ENCODE results near the gene GPR143. TPM values are rescaled to one million over a fixed set of nuclear protein-coding genes. Genes with fewer than 3 reads are reported as not detected.

The GPR143 gene
- polyA plus RNA-seq, 1 donor (not counting 4 experiments of a cell fraction or from before 2014, with no cell fraction given): 0.33 TPM

GRCh38 chrX:9804444-9804843, 38.8 kb upstream of the GPR143 start:
- DNase-seq (ENCODE audit: low read depth, low spot score) (no peak), FAIRE-seq (no peak)
- Histone ChIP-seq H3K4me1 (ENCODE audit: control insufficient read depth, extremely low read depth, insufficient read depth, low read length) (peaks cover 12% of the 10 kb centered on the region), H2AFZ (ENCODE audit: control insufficient read depth, low read length) (no peak overlapping the region), H3K27ac (ENCODE audit: control insufficient read depth, insufficient read depth, low read length) (no peak overlapping the region), H3K9me1 (ENCODE audit: control insufficient read depth, extremely low read depth, insufficient read depth, low read length) (no peaks in the 10 kb centered on the region), H3K9ac (ENCODE audit: control insufficient read depth, extremely low read depth, insufficient read depth, low read length) (no peak overlapping the region), H4K20me1 (ENCODE audit: control insufficient read depth, extremely low read depth, insufficient read depth, low read length) (no peaks in the 10 kb centered on the region), H3K4me2 (ENCODE audit: control insufficient read depth, extremely low read depth, insufficient read depth, low read depth, low read length) (no peak overlapping the region), H3K79me2 (ENCODE audit: control insufficient read depth, insufficient read depth, low read length) (no peaks in the 10 kb centered on the region), H3K27me3 (ENCODE audit: control insufficient read depth, extremely low read depth, insufficient read depth, low read length) (no peaks in the 10 kb centered on the region), H3K4me3 (ENCODE audit: control insufficient read depth in 2 of 3, extremely low read depth in 1 of 3, insufficient read depth in 2 of 3, low read depth in 1 of 3, low read length in 3 of 3) (no peak overlapping the region), H3K9me3 (ENCODE audit: control insufficient read depth, low read depth, low read length) (peaks cover 3% of the 10 kb centered on the region), H3K36me3 (ENCODE audit: control insufficient read depth in 2 of 2, extremely low read depth in 1 of 2, insufficient read depth in 2 of 2, low read length in 2 of 2) (no peaks in the 10 kb centered on the region)
- dilution Hi-C loops (cut with MboI; ENCODE audit: extremely low pct_ligation_motif_present, low sequenced_read_pairs): no loop called here
- no peak for TF ChIP-seq CTCF (optimal IDR thresholded peaks at IDR 0.05 in 1 of 3, IDR thresholded peaks at IDR 0.05 in 1 of 3, conservative IDR thresholded peaks at IDR 0.05 in 1 of 3; ENCODE audit: extremely low read depth in 1 of 3, insufficient read depth in 2 of 3, low read length in 3 of 3)
- TF ChIP-seq EZH2 (IDR thresholded peaks at IDR 0.05; ENCODE audit: low read length): no peak

- H4K20me1 ChIP-seq (ENCODE audit: control insufficient read depth, extremely low read depth, insufficient read depth, low read length): no peaks in the 10 kb centered on the region
- H2AFZ ChIP-seq (ENCODE audit: control insufficient read depth, low read length): no peak overlapping the region
- H3K9me1 ChIP-seq (ENCODE audit: control insufficient read depth, extremely low read depth, insufficient read depth, low read length): no peaks in the 10 kb centered on the region
- no peaks in the 10 kb centered on the region for H3K27me3 ChIP-seq (ENCODE audit: control insufficient read depth, extremely low read depth, insufficient read depth, low read length)
- no peaks in the 10 kb centered on the region for H3K36me3 ChIP-seq (ENCODE audit: control insufficient read depth in 2 of 2, extremely low read depth in 1 of 2, insufficient read depth in 2 of 2, low read length in 2 of 2)
- peaks cover 3% of the 10 kb centered on the region for H3K9me3 ChIP-seq (ENCODE audit: control insufficient read depth, low read depth, low read length)
- no peak for DNase-seq (ENCODE audit: low read depth, low spot score)
- no peak for TF ChIP-seq EZH2 (IDR thresholded peaks at IDR 0.05; ENCODE audit: low read length)
- TF ChIP-seq CTCF (optimal IDR thresholded peaks at IDR 0.05 in 1 of 3, IDR thresholded peaks at IDR 0.05 in 1 of 3, conservative IDR thresholded peaks at IDR 0.05 in 1 of 3; ENCODE audit: extremely low read depth in 1 of 3, insufficient read depth in 2 of 3, low read length in 3 of 3): no peak
- H3K4me3 ChIP-seq (ENCODE audit: control insufficient read depth in 2 of 3, extremely low read depth in 1 of 3, insufficient read depth in 2 of 3, low read depth in 1 of 3, low read length in 3 of 3): no peak overlapping the region
- dilution Hi-C loops (cut with MboI; ENCODE audit: extremely low pct_ligation_motif_present, low sequenced_read_pairs): no loop called here
- no peak for FAIRE-seq
- no peak overlapping the region for H3K4me2 ChIP-seq (ENCODE audit: control insufficient read depth, extremely low read depth, insufficient read depth, low read depth, low read length)
- no peak overlapping the region for H3K27ac ChIP-seq (ENCODE audit: control insufficient read depth, insufficient read depth, low read length)
- peaks cover 7% of the 10 kb centered on the region for H3K4me1 ChIP-seq (ENCODE audit: control insufficient read depth, extremely low read depth, insufficient read depth, low read length)
- no peak overlapping the region for H3K9ac ChIP-seq (ENCODE audit: control insufficient read depth, extremely low read depth, insufficient read depth, low read length)
- no peaks in the 10 kb centered on the region for H3K79me2 ChIP-seq (ENCODE audit: control insufficient read depth, insufficient read depth, low read length)
These were observed 37.1 kb upstream of the GPR143 start for GRCh38 chrX:9802737-9803136.
